KG1 (cell line): Measurements from ENCODE around the gene TTBK2.
A peak's percentile ranks its signal among the peaks of the same experiment; 100 is the strongest.
"Not testable (repeated sequence)": the region's sequence is repeated elsewhere in the genome, so short reads cannot be mapped to it uniquely, and the experiment has no call there.

Source experiments
- DNase-seq: peaks from one replicate; lab custom pipeline; 2025; lab: John Stamatoyannopoulos, UW

Gene TTBK2

GRCh38 chr15:42920519-42921341 is at the start of gene TTBK2:
Gene TTBK2 (minus strand): TSS chr15:42920778. CDS start chr15:42878617, 42,161 bp downstream.
- peak; percentile 98 for DNase-seq

- no peak for DNase-seq
Measured at GRCh38 chr15:42964476-42964875, 43.9 kb upstream of the TTBK2 start.

- no peak for DNase-seq
Measured at GRCh38 chr15:42955518-42955917, 34.9 kb upstream of the TTBK2 start.

GRCh38 chr15:42954291-42954690 is 33.7 kb upstream of the TTBK2 start:
- DNase-seq: no peak

- DNase-seq: not testable (repeated sequence)
Measured at GRCh38 chr15:42948898-42949297, 28.3 kb upstream of the TTBK2 start.

GRCh38 chr15:42940527-42940926 is 19.9 kb upstream of the TTBK2 start:
- no peak for DNase-seq

- DNase-seq: no peak
Measured at GRCh38 chr15:42939841-42940240, 19.3 kb upstream of the TTBK2 start.

GRCh38 chr15:42937143-42937542 is 16.6 kb upstream of the TTBK2 start:
- no peak for DNase-seq

GRCh38 chr15:42933886-42934667 is 13.5 kb upstream of the TTBK2 start:
- DNase-seq: no peak

- no peak for DNase-seq
Measured at GRCh38 chr15:42932833-42933515, 12.4 kb upstream of the TTBK2 start.

GRCh38 chr15:42931702-42932486 is 11.3 kb upstream of the TTBK2 start:
- no peak for DNase-seq

- no peak for DNase-seq
Measured at GRCh38 chr15:42929306-42929848, 8.8 kb upstream of the TTBK2 start.

GRCh38 chr15:42921342-42921731 is 759 bp upstream of the TTBK2 start:
- DNase-seq: no peak

GRCh38 chr15:42919799-42920518 is 619 bp downstream of the TTBK2 start:
- DNase-seq: no peak

GRCh38 chr15:42919308-42919707 is 1.3 kb downstream of the TTBK2 start:
- DNase-seq: no peak

GRCh38 chr15:42918047-42918446 is 2.5 kb downstream of the TTBK2 start:
- DNase-seq: no peak

- no peak for DNase-seq
Measured at GRCh38 chr15:42915654-42916315, 4.8 kb downstream of the TTBK2 start.

- no peak for DNase-seq
Measured at GRCh38 chr15:42914728-42915497, 5.7 kb downstream of the TTBK2 start.

- no peak for DNase-seq
Measured at GRCh38 chr15:42911058-42911592, 9.5 kb downstream of the TTBK2 start.
